ENCODE measurements around the gene NR6A1. TPM values are rescaled to one million over a fixed set of nuclear protein-coding genes. Genes with fewer than 3 reads are reported as not detected.

Gene NR6A1
- total RNA-seq, 4 donors from 2014 or later, result 1.7 to 8.4 (median 5.5) TPM

GRCh38 chr9:124760719-124761118 is 10.4 kb downstream of the NR6A1 start:
- Histone ChIP-seq H3K36me3 (no peaks in the 10 kb centered on the region), H3K4me3 (no peak overlapping the region), H3K4me1 (no peaks in the 10 kb centered on the region), H3K27me3 (peaks cover 0 to 5% of the 10 kb centered on the region in 2 donors), H3K27ac (no peak overlapping the region), H3K9me3 (no peaks in the 10 kb centered on the region)
- WGBS, 2 donors, result 93 to 95% methylated on average over 2 of the region's 2 CpGs
- no peak for DNase-seq (ENCODE audit: low spot score in 2 of 2)
- TF ChIP-seq POLR2A (IDR thresholded peaks at IDR 0.05) (no peak), EP300 (IDR thresholded peaks at IDR 0.05) (no peak), CTCF (IDR thresholded peaks at IDR 0.05) (no peak)

- Histone ChIP-seq H3K27ac (no peak overlapping the region), H3K27me3 (peaks cover 0 to 5% of the 10 kb centered on the region in 2 donors), H3K4me1 (no peaks in the 10 kb centered on the region), H3K9me3 (no peaks in the 10 kb centered on the region), H3K36me3 (no peaks in the 10 kb centered on the region), H3K4me3 (no peak overlapping the region)
- 95 to 96% methylated on average over 2 of the region's 2 CpGs for WGBS, 2 donors
- TF ChIP-seq CTCF (IDR thresholded peaks at IDR 0.05) (no peak), EP300 (IDR thresholded peaks at IDR 0.05) (no peak), POLR2A (IDR thresholded peaks at IDR 0.05) (no peak)
- DNase-seq (ENCODE audit: low spot score in 2 of 2), result no peak
Observed at GRCh38 chr9:124759327-124759726, 11.8 kb downstream of the NR6A1 start.

DNA sequence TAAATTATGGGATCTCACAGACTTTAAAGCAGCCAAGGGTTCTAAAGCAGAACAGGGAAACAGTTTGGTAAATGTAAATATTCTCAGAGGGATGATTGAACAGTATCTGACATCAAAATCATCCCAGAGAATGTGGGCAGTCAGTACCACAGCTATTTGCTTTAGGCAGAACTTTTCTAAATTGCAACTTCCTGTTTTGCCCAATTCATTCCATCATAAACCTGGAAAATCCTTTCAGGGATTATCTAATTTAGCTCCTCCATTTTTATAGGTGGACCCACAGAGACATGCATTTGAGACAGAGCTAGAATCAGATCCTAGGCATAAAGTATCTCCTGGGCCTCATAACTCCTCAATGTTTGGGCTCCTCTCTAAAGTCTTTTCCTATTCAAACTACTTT is 12.4 kb downstream of the NR6A1 start:
- TF ChIP-seq EP300 (IDR thresholded peaks at IDR 0.05) (no peak), CTCF (IDR thresholded peaks at IDR 0.05) (no peak), POLR2A (IDR thresholded peaks at IDR 0.05) (no peak)
- H3K27ac ChIP-seq, result no peak overlapping the region
- DNase-seq (ENCODE audit: low spot score in 2 of 2), result no peak
- no peaks in the 10 kb centered on the region for H3K9me3 ChIP-seq
- H3K27me3 ChIP-seq, result peaks cover 0 to 5% of the 10 kb centered on the region in 2 donors
- H3K4me3 ChIP-seq, result no peak overlapping the region
- no peaks in the 10 kb centered on the region for H3K36me3 ChIP-seq
- H3K4me1 ChIP-seq, result no peaks in the 10 kb centered on the region

GRCh38 chr9:124758061-124758460 is 13.1 kb downstream of the NR6A1 start:
- TF ChIP-seq EP300 (IDR thresholded peaks at IDR 0.05) (peak in 1 of 2 donors; percentile 39), CTCF (IDR thresholded peaks at IDR 0.05) (no peak)
- 47 to 52% methylated on average over 3 of the region's 3 CpGs for WGBS, 2 donors
- H3K4me3 ChIP-seq, result no peak overlapping the region
- H3K27me3 ChIP-seq, result peaks cover 0 to 5% of the 10 kb centered on the region in 2 donors
- H3K9me3 ChIP-seq, result no peaks in the 10 kb centered on the region
- H3K27ac ChIP-seq, result no peak overlapping the region
- H3K36me3 ChIP-seq, result no peaks in the 10 kb centered on the region
- DNase-seq (ENCODE audit: low spot score in 2 of 2), result no peak
- H3K4me1 ChIP-seq, result peaks cover 0 to 3% (median 0%) of the 10 kb centered on the region in 4 donors

GRCh38 chr9:124757616-124758015 is 13.5 kb downstream of the NR6A1 start:
- H3K27me3 ChIP-seq, result peaks cover 0 to 2% of the 10 kb centered on the region in 2 donors
- no peak for DNase-seq (ENCODE audit: low spot score in 2 of 2)
- no peak for TF ChIP-seq CTCF (IDR thresholded peaks at IDR 0.05)
- no peak for TF ChIP-seq POLR2A (IDR thresholded peaks at IDR 0.05)
- TF ChIP-seq EP300 (IDR thresholded peaks at IDR 0.05), result no peak
- H3K27ac ChIP-seq, result no peak overlapping the region
- H3K9me3 ChIP-seq, result no peaks in the 10 kb centered on the region
- WGBS, 2 donors, result 70 to 72% methylated on average over 6 of the region's 6 CpGs
- H3K4me3 ChIP-seq, result no peak overlapping the region
- peaks cover 0 to 3% (median 0%) of the 10 kb centered on the region in 4 donors for H3K4me1 ChIP-seq
- H3K36me3 ChIP-seq, result no peaks in the 10 kb centered on the region
